Caco-2 (cell line): ENCODE results near the gene ATP6V0B. TPM values are rescaled to one million over a fixed set of nuclear protein-coding genes. Genes with fewer than 3 reads are reported as not detected.

Experiments
- BruUV-seq: library from RNA; stranded (reverse); fragments of 400-500 nt; replicated peaks from 2 replicates; lab custom pipeline; 2021; lab: Mats Ljungman, UMichigan
- CTCF ChIA-PET: fragments of 300-600 bp; sonication (Branson Sonifier 250); formaldehyde crosslinking; loops from one replicate; lab custom pipeline; 2022; ENCODE audit warnings: antibody characterized with exemption; lab: Charles Lee
- POLR2A ChIA-PET: fragments of 300-600 bp; sonication (Branson Sonifier 250); formaldehyde crosslinking; loops from one replicate; lab custom pipeline; 2022; ENCODE audit warnings: antibody characterized with exemption; lab: Charles Lee
- DNase-seq, 2 experiments: peaks; one replicate each; pipeline versions ENCODE4 v3.0.0 to v3.0.0-alpha.2; 2020 to 2022
- H3K27me3 ChIP-seq: replicated peaks from 2 replicates; pipeline ENCODE4 v1.6.0; 2011; ENCODE audit warnings: low read length; ENCODE audit not compliant: control insufficient read depth, insufficient read depth
- H3K36me3 ChIP-seq: 2 replicates; pipeline ENCODE4 v1.5.1; 2011; ENCODE audit warnings: low read length; ENCODE audit not compliant: control insufficient read depth, insufficient read depth
- H3K4me1 ChIP-seq: fragments of 250-450 bp; sonication (Bioruptor Pico); 2 replicates; pipeline ENCODE4 v1.5.1; 2020; ENCODE audit warnings: mild to moderate bottlenecking
- H3K4me3 ChIP-seq: 2 replicates; pipeline ENCODE4 v1.5.1; 2011; ENCODE audit warnings: low read depth, mild to moderate bottlenecking, control low read depth, low read length
- H3K9me3 ChIP-seq: fragments of 250-450 bp; sonication (Bioruptor Pico); 2 replicates; pipeline ENCODE4 v1.5.1; 2020; ENCODE audit warnings: mild to moderate bottlenecking, moderate library complexity
- H3K27ac Mint-ChIP-seq: one replicate; pipeline ENCODE4 v1.8.0; 2022; ENCODE audit warnings: mixed read lengths; ENCODE audit not compliant: unreplicated experiment
- H3K27me3 Mint-ChIP-seq: one replicate; pipeline ENCODE4 v1.8.0; 2022; ENCODE audit warnings: mixed read lengths; ENCODE audit not compliant: insufficient read depth, unreplicated experiment
- H3K36me3 Mint-ChIP-seq: one replicate; pipeline ENCODE4 v1.8.0; 2022; ENCODE audit warnings: mild to moderate bottlenecking, mixed read lengths; ENCODE audit not compliant: insufficient read depth, unreplicated experiment
- H3K4me1 Mint-ChIP-seq: one replicate; pipeline ENCODE4 v1.8.0; 2022; ENCODE audit warnings: low read depth, mixed read lengths; ENCODE audit not compliant: unreplicated experiment
- H3K4me3 Mint-ChIP-seq: one replicate; pipeline ENCODE4 v1.8.0; 2022; ENCODE audit warnings: mild to moderate bottlenecking, moderate library complexity, mixed read lengths; ENCODE audit not compliant: unreplicated experiment
- H3K9me3 Mint-ChIP-seq: one replicate; pipeline ENCODE4 v1.8.0; 2022; ENCODE audit warnings: mixed read lengths; ENCODE audit not compliant: unreplicated experiment
- CTCF ChIP-seq, 2 experiments: fragments of 200-600 bp in 1 of 2; IDR thresholded peaks; 1 replicate in 1 of 2; 2 replicates in 1 of 2; pipeline versions ENCODE4 v1.5.1 to v1.8.0; 2011 to 2022; ENCODE audit warnings: antibody characterized with exemption in 1 of 2, control low read depth in 1 of 2, inconsistent platforms in 1 of 2, low read depth in 1 of 2, low read length in 1 of 2, mild to moderate bottlenecking in 1 of 2, moderate library complexity in 1 of 2; ENCODE audit not compliant: insufficient read depth in 1 of 2, severe bottlenecking in 1 of 2, unreplicated experiment in 1 of 2
- intact Hi-C: fragments of 100-400 bp; cut with micrococcal nuclease; formaldehyde crosslinking; loops from one replicate; pipeline ENCODE4 v1.10.0; 2022; ENCODE audit not compliant: unreplicated experiment
- total RNA-seq: library from RNA; stranded (reverse); gene quantifications from 2 replicates; pipeline ENCODE4 v1.2.3, GENCODE V29; 2022

The ATP6V0B gene
- total RNA-seq, 1 experiment from 2014 or later, result 91.2 TPM

- TF ChIP-seq CTCF (IDR thresholded peaks at IDR 0.05; ENCODE audit: insufficient read depth in 1 of 2, low read depth in 1 of 2, low read length in 1 of 2, severe bottlenecking in 1 of 2, unreplicated experiment in 1 of 2), result no peak
- DNase-seq, result no peak
- Mint-ChIP-seq H3K4me3 (no peak overlapping the region), H3K9me3 (no peaks in the 10 kb centered on the region), H3K27ac (no peak overlapping the region), H3K36me3 (no peaks in the 10 kb centered on the region), H3K27me3 (no peaks in the 10 kb centered on the region), H3K4me1 (no peaks in the 10 kb centered on the region)
- no peaks in the 10 kb centered on the region for H3K9me3 ChIP-seq
- H3K27me3 ChIP-seq, result no peaks in the 10 kb centered on the region
- CTCF ChIA-PET, result no interaction called here
- no peaks in the 10 kb centered on the region for H3K4me1 ChIP-seq
- H3K4me3 ChIP-seq, result no peak overlapping the region
- no TSS peak for BruUV-seq
- intact Hi-C loops, result no loop called here
- POLR2A ChIA-PET, result interaction anchor here (0.6 kb wide), 1 partner anchor 24 kb away, joined by 8 read pairs; no protein-coding TSS in a partner anchor
- no peaks in the 10 kb centered on the region for H3K36me3 ChIP-seq
Measured at GRCh38 chr1:43951021-43951985, 23.5 kb upstream of the ATP6V0B start.

- Mint-ChIP-seq H3K4me3 (no peak overlapping the region), H3K4me1 (no peaks in the 10 kb centered on the region), H3K27ac (no peak overlapping the region), H3K27me3 (no peaks in the 10 kb centered on the region), H3K9me3 (no peaks in the 10 kb centered on the region), H3K36me3 (no peaks in the 10 kb centered on the region)
- no peak for TF ChIP-seq CTCF (IDR thresholded peaks at IDR 0.05; ENCODE audit: insufficient read depth in 1 of 2, low read depth in 1 of 2, low read length in 1 of 2, severe bottlenecking in 1 of 2, unreplicated experiment in 1 of 2)
- H3K4me3 ChIP-seq, result no peak overlapping the region
- H3K4me1 ChIP-seq, result no peaks in the 10 kb centered on the region
- intact Hi-C loops, result no loop called here
- H3K27me3 ChIP-seq, result no peaks in the 10 kb centered on the region
- CTCF ChIA-PET, result no interaction called here
- H3K9me3 ChIP-seq, result no peaks in the 10 kb centered on the region
- no peaks in the 10 kb centered on the region for H3K36me3 ChIP-seq
- no peak for DNase-seq
- POLR2A ChIA-PET, result no interaction called here
- BruUV-seq, result no TSS peak
Measured at GRCh38 chr1:43952731-43953346, 21.9 kb upstream of the ATP6V0B start.

GRCh38 chr1:43953361-43953760 is 21.4 kb upstream of the ATP6V0B start:
- no TSS peak for BruUV-seq
- Mint-ChIP-seq H3K27ac (no peak overlapping the region), H3K4me1 (no peaks in the 10 kb centered on the region), H3K9me3 (no peaks in the 10 kb centered on the region), H3K27me3 (no peaks in the 10 kb centered on the region), H3K4me3 (no peak overlapping the region), H3K36me3 (no peaks in the 10 kb centered on the region)
- Histone ChIP-seq H3K9me3 (no peaks in the 10 kb centered on the region), H3K4me1 (no peaks in the 10 kb centered on the region), H3K36me3 (no peaks in the 10 kb centered on the region), H3K4me3 (no peak overlapping the region), H3K27me3 (no peaks in the 10 kb centered on the region)
- no peak for DNase-seq
- ChIA-PET POLR2A (no interaction called here), CTCF (no interaction called here)
- intact Hi-C loops, result no loop called here
- no peak for TF ChIP-seq CTCF (IDR thresholded peaks at IDR 0.05; ENCODE audit: insufficient read depth in 1 of 2, low read depth in 1 of 2, low read length in 1 of 2, severe bottlenecking in 1 of 2, unreplicated experiment in 1 of 2)
